ENCODE results near the gene GPER1.
"Not testable (repeated sequence)": the region's sequence is repeated elsewhere in the genome, so short reads cannot be mapped to it uniquely, and the experiment has no call there.

GPER1 gene

DNA sequence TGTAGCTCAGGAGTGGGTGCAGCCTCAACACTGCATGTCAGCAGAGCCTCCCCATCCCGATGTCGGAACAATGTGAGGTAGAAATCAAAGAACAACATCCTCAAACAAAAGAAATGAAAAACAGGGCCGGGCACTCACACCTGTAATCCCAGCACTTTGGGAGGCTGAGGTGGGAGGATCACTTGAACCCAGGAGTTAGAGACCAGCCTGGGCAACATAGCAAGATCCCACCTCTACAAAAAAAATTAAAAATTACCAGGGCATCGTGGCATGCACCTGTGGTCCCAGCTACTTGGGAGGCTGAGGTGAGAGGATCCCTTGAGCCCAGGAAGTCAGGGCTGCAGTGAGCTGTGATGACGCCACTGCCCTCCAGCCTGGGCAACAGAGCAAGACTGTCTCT, 55.1 kb downstream of the GPER1 start:
- H3K27me3 ChIP-seq (ENCODE audit: control insufficient read depth, insufficient read depth, low read length, poor library complexity, severe bottlenecking); H3K4me1 ChIP-seq (ENCODE audit: control insufficient read depth, insufficient read depth, low read length); H3K27ac ChIP-seq (ENCODE audit: insufficient read depth, low read depth, low read length, poor library complexity, severe bottlenecking); H3K36me3 ChIP-seq (ENCODE audit: control insufficient read depth, insufficient read depth, low read length); H3K4me3 ChIP-seq (ENCODE audit: insufficient read depth, low read depth, low read length); H3K9me3 ChIP-seq (ENCODE audit: control insufficient read depth, low read length): not testable (repeated sequence)
- 82 to 93% methylated on average over 5 of the region's 5 CpGs for WGBS, 2 experiments
